SK-N-MC (cell line): Measurements from ENCODE around the gene MGMT.

Source experiments
- EZH2 ChIP-seq: fragments of 200-600 bp; sonication (generic); IDR thresholded peaks from one replicate; pipeline ENCODE4 v1.6.1; 2017; ENCODE audit warnings: antibody characterized with exemption
- POLR2AphosphoS5 ChIP-seq: IDR thresholded peaks from 2 replicates; pipeline ENCODE4 v1.6.1; 2012; ENCODE audit warnings: mild to moderate bottlenecking, low read depth, low read length, borderline replicate concordance

GRCh38 chr10:129807211-129807610, 340.2 kb downstream of the MGMT start:
- TF ChIP-seq POLR2AphosphoS5 (no peak), EZH2 (no peak)
